ENCODE measurements around the gene C21orf58.

C21orf58 gene

GRCh38 chr21:46355161-46356004 lies 31.7 kb upstream of the C21orf58 start:
- in situ Hi-C loops (cut with MboI; ENCODE audit: low pct_unique_long_range_greater_than_20kb, low sequenced_read_pairs), result no loop called here
- DNase-seq, result no peak

- in situ Hi-C loops (cut with MboI; ENCODE audit: low pct_unique_long_range_greater_than_20kb, low sequenced_read_pairs), result no loop called here
- no peak for DNase-seq
Observed at GRCh38 chr21:46354518-46354917, 30.8 kb upstream of the C21orf58 start.

- in situ Hi-C loops (cut with MboI; ENCODE audit: low pct_unique_long_range_greater_than_20kb, low sequenced_read_pairs), result no loop called here
Observed at GRCh38 chr21:46354046-46354445, 30.4 kb upstream of the C21orf58 start.

GRCh38 chr21:46352913-46353312 lies 29.2 kb upstream of the C21orf58 start:
- in situ Hi-C loops (cut with MboI; ENCODE audit: low pct_unique_long_range_greater_than_20kb, low sequenced_read_pairs), result no loop called here
- DNase-seq, result no peak

More at GRCh38 chr21:46354046-46354445, 30.4 kb upstream of the C21orf58 start:
- DNase-seq, result no peak

- in situ Hi-C loops (cut with MboI; ENCODE audit: low pct_unique_long_range_greater_than_20kb, low sequenced_read_pairs), result no loop called here
Observed at GRCh38 chr21:46352164-46352515, 28.5 kb upstream of the C21orf58 start.

GRCh38 chr21:46351476-46352163 lies 27.9 kb upstream of the C21orf58 start:
- in situ Hi-C loops (cut with MboI; ENCODE audit: low pct_unique_long_range_greater_than_20kb, low sequenced_read_pairs), result no loop called here
- no peak for DNase-seq

More at GRCh38 chr21:46352164-46352515, 28.5 kb upstream of the C21orf58 start:
- DNase-seq, result no peak

GRCh38 chr21:46350981-46351380 lies 27.3 kb upstream of the C21orf58 start:
- in situ Hi-C loops (cut with MboI; ENCODE audit: low pct_unique_long_range_greater_than_20kb, low sequenced_read_pairs), result no loop called here
- DNase-seq, result no peak

GRCh38 chr21:46350571-46350970 lies 26.9 kb upstream of the C21orf58 start:
- in situ Hi-C loops (cut with MboI; ENCODE audit: low pct_unique_long_range_greater_than_20kb, low sequenced_read_pairs), result no loop called here
- DNase-seq, result no peak

GRCh38 chr21:46349134-46349760 lies 25.6 kb upstream of the C21orf58 start:
- in situ Hi-C loops (cut with MboI; ENCODE audit: low pct_unique_long_range_greater_than_20kb, low sequenced_read_pairs), result no loop called here
- no peak for DNase-seq

- DNase-seq, result no peak
- in situ Hi-C loops (cut with MboI; ENCODE audit: low pct_unique_long_range_greater_than_20kb, low sequenced_read_pairs), result no loop called here
Observed at GRCh38 chr21:46347791-46348381, 24.2 kb upstream of the C21orf58 start.

GRCh38 chr21:46347203-46347550 lies 23.5 kb upstream of the C21orf58 start:
- DNase-seq, result no peak
- in situ Hi-C loops (cut with MboI; ENCODE audit: low pct_unique_long_range_greater_than_20kb, low sequenced_read_pairs), result no loop called here

- in situ Hi-C loops (cut with MboI; ENCODE audit: low pct_unique_long_range_greater_than_20kb, low sequenced_read_pairs), result no loop called here
- DNase-seq, result no peak
Observed at GRCh38 chr21:46346296-46347202, 22.9 kb upstream of the C21orf58 start.

GRCh38 chr21:46345861-46346260 lies 22.2 kb upstream of the C21orf58 start:
- no peak for DNase-seq
- in situ Hi-C loops (cut with MboI; ENCODE audit: low pct_unique_long_range_greater_than_20kb, low sequenced_read_pairs), result no loop called here

GRCh38 chr21:46344219-46344915 lies 20.7 kb upstream of the C21orf58 start:
- no peak for DNase-seq
- in situ Hi-C loops (cut with MboI; ENCODE audit: low pct_unique_long_range_greater_than_20kb, low sequenced_read_pairs), result no loop called here

GRCh38 chr21:46340998-46341397 lies 17.3 kb upstream of the C21orf58 start:
- DNase-seq, result no peak
- in situ Hi-C loops (cut with MboI; ENCODE audit: low pct_unique_long_range_greater_than_20kb, low sequenced_read_pairs), result no loop called here

- in situ Hi-C loops (cut with MboI; ENCODE audit: low pct_unique_long_range_greater_than_20kb, low sequenced_read_pairs), result no loop called here
- DNase-seq, result no peak
Observed at GRCh38 chr21:46336603-46337002, 12.9 kb upstream of the C21orf58 start.

- in situ Hi-C loops (cut with MboI; ENCODE audit: low pct_unique_long_range_greater_than_20kb, low sequenced_read_pairs), result no loop called here
- DNase-seq, result no peak
Observed at GRCh38 chr21:46334351-46335140, 10.9 kb upstream of the C21orf58 start.

- in situ Hi-C loops (cut with MboI; ENCODE audit: low pct_unique_long_range_greater_than_20kb, low sequenced_read_pairs), result no loop called here
- DNase-seq, result no peak
Observed at GRCh38 chr21:46329796-46330195, 6.1 kb upstream of the C21orf58 start.

Data from KBM-7 (cell line).